ENCODE data around the gene TGM5.
"Not testable (repeated sequence)": the region's sequence is repeated elsewhere in the genome, so short reads cannot be mapped to it uniquely, and the experiment has no call there.

TGM5 gene

DNA sequence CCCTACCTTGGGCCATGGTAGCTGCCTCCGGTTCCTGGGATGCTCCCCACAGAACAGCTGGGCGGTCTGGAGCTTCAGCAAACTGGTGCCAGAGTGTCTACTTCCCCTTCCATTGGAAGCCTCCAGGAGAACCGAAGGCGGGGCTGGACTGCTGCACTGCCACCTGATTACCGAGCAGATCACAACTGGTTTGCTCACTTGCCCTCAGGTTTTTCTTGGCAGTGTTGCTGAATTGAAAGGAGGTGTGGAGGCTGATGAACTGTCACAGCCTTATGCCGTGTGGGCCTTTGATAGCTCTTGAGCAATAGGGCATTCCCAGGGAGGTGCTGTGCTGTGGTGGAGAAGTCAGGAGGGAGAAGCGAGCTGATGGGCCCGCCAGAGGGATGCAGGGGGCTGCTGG lies at the start of gene TGM5:
TGM5 (minus strand) TSS at position 95 of the 400 bp plus-strand sequence; CDS start at position 16, 79 bp downstream.
- no peak for DNase-seq

- no peak for DNase-seq
Observed at GRCh38 chr15:43314171-43314570, 47.4 kb upstream of the TGM5 start.

GRCh38 chr15:43312378-43312777 lies 45.6 kb upstream of the TGM5 start:
- DNase-seq: no peak

DNA sequence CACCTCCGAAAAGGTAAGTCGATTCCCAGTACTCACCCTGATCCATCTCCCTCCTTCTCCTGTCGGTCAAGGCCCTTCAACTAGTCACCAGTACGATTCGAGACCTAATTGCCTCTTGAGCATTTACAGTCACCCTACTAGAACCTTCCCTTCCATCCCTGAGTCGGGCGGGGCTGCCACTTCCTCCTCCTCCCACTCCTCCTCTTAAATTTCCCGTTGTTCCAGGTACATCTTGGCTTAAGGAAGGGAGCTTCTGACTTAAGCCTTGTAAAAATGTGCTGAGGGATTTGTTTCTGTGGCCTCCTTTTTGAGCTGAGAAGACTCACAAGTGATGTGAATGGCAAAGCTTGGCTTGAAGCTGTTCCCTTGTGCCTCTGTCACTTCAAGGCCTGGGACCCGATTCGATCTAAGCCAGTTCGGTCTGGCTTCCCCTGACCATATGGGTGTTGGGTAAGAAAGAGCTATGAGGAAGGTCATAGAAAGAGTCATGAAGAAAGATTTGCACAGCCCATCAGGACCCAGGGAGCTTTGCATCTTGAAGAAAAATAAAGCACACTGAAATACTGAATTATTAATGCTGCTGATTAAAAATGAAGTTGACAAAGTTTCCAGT lies 35.6 kb upstream of the TGM5 start, which contains the start of gene TGM7:
TGM7 (minus strand) TSS at position 51 of the 613 bp plus-strand sequence.
- no peak for DNase-seq

DNA sequence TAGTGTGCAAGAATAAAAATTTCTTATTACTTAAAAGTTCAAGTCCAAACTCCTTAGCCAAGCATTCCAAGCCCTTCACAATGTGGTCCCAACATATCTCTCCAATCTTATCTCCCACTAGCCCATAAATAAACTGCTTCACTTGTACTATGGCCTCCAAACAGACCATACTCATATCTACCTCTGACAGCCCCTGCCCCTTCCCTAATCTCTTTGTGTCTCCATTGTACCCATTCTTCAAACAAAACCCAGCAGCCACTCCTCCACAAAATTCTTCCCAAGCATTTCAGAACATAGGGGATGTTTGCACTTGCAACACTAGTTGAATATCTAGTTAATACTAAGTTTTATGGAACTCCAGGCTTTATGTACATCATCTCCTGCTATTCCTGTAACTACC lies 33.2 kb upstream of the TGM5 start:
- DNase-seq: no peak

- DNase-seq: no peak
Observed at GRCh38 chr15:43299411-43299810, 32.7 kb upstream of the TGM5 start.

GRCh38 chr15:43294091-43294706 lies 27.5 kb upstream of the TGM5 start:
- DNase-seq: no peak

GRCh38 chr15:43293432-43293831 lies 26.7 kb upstream of the TGM5 start:
- DNase-seq: no peak

GRCh38 chr15:43292375-43293078 lies 25.8 kb upstream of the TGM5 start:
- no peak for DNase-seq

- not testable (repeated sequence) for DNase-seq
Observed at GRCh38 chr15:43289656-43290055, 22.9 kb upstream of the TGM5 start.

DNA sequence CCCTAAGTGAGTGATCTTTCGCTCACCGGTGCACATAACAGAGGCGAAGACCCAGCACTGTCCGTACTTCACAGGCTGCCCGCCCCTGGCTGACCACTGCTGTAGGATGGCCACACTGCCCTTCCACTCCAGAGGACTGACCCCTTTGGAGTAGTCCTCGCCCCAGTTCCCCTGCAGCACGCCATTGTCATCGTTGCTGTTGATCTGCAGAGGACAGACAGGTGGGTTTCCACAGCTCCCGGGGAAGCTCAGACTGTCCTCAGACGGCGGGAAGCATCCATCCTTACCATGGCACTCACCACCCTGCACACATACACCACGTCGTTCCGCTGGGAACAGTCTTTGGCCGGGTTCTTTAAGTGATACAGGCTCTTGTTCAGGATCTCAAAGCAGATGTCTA lies 20.5 kb upstream of the TGM5 start:
- DNase-seq: no peak

- DNase-seq: no peak
Observed at GRCh38 chr15:43286074-43286473, 19.3 kb upstream of the TGM5 start.

GRCh38 chr15:43285609-43286037 lies 18.9 kb upstream of the TGM5 start:
- peak in 1 of 2 experiments; percentile 6 for DNase-seq

DNA sequence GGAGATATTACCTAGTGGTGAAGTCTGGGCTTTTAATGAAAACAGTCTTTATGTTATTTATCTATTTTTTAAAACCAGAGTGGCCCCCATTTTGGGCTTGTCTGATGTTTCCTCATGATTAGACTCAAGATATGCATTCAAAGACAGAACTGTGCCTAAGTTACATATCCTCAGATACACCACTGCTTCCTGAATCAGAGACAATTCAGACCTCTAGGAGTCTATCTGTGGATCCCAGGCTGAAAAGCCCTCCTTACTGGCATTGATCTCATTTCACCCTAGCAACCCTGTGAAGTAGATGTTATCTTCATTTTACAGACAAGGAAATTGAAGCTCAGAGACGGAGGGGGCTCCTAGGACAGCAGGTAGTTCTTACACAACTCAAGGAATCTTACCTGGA lies 16.8 kb upstream of the TGM5 start:
- DNase-seq: no peak

- DNase-seq: no peak
Observed at GRCh38 chr15:43281926-43282602, 15.3 kb upstream of the TGM5 start.

DNA sequence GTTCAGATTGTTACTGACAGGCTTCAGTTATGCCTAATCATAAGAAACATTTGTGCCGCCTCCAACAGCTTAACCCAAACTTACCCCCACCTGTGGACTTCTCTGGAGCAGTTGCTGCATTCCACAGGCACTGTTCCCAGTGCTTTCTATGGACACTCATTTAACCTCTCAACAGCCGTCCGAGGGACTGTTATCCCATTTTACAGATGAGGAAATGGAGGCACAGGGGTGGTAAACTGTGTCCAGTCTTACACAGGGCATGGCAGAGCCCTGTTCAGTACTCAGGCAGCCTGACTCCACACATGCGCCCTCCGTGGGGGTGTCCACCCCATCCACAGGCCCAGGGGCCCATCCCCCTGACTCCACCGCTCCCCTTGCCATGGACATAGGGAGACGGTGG lies 14.3 kb upstream of the TGM5 start:
- DNase-seq: no peak

DNA sequence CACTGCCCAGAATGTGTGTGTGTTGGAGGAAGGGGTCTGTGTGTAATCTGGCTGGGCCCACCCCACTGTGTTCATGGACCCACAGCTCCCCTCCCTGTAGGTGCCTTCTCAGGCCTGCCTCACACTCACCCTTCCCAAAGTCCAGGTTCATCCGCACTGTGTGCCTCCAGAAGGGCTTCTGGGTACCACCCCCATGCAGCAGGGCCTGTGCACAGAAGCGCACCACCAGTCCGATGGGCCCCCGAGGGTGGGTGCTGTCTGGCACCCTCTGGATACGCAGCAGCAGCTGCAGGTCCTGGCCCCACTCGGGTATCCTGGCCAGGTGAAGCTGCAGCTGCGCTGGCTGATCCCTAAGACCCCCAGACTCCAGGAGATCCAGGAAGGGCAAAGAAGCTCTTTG lies 12.8 kb upstream of the TGM5 start:
- no peak for DNase-seq

DNA sequence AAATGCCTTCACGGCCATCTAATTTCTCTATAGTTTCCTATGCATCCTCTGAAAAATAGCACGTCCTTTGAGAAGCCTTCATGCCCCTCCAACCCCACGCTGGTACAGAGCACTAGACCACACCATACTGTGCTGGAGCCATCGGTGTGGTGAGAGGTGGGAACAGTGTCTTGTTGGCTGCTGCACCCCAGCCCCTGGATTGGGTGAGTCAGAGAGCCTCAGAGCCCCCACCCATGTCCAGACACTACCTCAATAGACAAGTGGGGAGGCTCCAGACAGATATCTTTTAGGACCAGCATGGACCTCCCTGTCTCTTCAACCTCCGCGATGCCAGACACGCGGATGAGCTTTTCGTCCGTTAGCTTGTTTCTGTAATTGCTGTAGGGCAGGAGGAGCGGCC lies 12.1 kb upstream of the TGM5 start:
- no peak for DNase-seq

DNA sequence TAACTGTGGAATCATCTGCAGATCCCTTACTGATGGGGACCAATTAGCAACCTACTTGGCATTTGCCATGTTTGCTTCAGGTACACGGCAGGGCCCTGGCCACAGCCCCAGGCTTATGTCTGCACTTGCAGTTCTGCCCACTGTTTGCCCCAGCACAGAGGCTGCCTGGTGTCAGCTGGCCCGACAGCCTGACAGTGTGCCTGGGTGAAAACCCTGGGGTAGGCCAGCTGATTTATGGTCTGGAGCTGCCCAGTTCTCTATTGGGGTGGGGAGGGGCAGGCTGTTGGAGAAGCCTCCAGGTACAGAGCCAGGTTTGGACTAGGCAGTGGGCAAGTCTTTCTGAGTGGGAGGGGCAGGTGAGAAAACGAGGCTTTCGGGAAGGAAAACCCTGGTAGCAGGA lies 11.2 kb upstream of the TGM5 start:
- no peak for DNase-seq

- DNase-seq: no peak
Observed at GRCh38 chr15:43277231-43277823, 10.6 kb upstream of the TGM5 start.

DNA sequence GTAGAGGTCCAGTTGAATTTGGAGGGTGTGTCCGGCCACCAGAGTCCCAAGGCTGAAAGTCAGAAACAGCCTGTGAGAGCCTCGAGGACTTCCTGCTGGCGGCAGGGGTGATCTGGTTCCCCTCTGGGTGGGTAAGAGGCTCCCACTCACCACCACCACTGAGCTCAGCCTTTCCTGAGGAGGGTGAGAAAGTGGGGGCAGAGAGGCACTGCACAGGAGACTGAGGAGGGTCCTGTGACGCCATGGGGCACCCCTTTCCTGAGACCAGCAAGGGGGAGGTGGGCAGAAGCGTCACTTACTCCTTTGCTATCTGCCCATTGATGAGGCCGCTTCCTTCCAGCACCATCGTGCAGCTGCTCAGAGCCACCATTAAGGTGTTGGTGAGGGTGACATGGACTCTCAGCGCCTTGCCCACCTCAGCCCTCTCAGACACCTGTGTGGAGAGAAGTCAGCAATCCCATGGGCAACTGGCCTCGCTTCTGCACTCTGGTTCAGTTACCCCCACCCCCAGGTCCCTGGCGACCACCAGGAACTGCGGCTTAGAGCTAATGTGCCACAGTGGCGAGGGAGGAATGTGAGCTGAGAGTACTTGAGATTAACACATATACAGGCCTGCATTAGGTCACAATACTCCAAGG lies 10.0 kb upstream of the TGM5 start:
- DNase-seq: no peak

DNA sequence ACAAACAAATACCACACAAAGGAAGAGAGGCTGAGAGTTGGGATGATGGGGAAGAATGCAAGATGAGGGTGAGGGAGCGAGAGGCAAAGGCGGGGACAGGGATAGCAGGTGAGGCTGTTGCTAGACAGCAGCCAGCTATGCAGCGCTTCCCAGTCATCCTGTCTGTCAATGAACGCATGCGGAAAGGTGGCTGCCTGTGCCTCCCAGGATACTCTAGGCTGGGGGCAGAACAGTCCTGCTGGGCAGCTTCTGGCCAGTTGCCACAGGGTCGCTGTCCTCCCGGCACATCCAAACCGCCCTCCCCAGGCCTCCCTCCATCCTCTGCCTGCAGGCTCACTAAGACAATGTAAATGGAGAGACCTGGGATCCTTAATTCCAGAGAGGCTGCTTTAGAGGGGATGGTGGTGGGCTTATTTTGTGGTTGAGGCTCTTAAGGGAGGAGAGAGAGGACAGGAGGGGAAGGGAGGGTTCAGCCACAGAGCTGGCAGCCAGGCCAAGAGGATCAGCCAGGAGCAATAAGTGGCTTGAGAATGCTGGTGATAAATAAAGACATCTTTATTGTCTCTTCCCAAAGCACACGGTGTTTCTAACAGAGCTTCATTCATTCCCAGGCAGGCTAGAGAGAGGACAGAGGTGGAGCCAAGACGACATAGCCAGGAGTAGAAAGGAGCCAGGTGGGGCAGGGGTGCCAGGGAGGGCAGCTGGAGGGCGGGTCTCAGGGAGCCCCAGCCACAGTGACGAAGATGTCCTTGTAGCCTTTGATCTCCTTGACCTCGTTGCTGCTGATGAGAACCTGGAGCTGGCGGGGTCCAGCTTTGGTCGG lies 9.2 kb upstream of the TGM5 start:
- DNase-seq: no peak
